HG03159 (cell line): ENCODE data around the gene SNAI3.

Source experiments
- ATAC-seq: cut with Tn5 transposase; IDR thresholded peaks from one replicate; pipeline ENCODE4 v1.9.1; 2021; ENCODE audit warnings: mild to moderate bottlenecking, moderate library complexity; ENCODE audit not compliant: unreplicated experiment

Gene SNAI3

GRCh38 chr16:88651989-88652761 is 34.1 kb downstream of the SNAI3 start:
- ATAC-seq: no peak

- ATAC-seq: peak; percentile 73
These were observed 34.9 kb downstream of the SNAI3 start for GRCh38 chr16:88651276-88651988.

DNA sequence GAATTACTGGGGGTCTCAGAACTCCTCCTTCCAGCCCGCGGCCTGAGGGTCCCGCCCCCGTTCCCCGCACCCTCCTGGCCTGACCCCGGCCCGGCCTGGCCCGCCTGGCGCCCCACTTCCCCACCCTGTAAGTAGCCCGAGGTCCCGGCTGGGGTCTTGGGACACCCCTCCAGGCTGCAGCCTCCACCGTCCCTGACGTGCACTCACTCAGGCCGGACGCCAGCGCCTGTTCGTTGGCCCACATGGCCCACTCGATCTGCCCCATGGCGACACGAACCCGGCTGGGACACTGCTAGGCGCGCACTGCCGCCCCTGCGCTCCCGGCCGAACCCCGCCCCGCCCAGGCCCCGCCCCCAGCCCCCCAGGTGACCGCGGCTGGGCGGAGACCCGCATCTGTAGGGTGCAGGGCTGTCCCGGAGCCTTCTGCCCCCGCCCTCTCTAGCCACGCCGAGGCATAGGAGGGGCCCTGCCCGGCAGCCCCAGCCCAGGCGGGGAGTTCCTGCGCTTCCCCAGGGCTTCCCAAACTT is 35.5 kb downstream of the SNAI3 start, which contains the start of gene CYBA:
CYBA (minus strand) TSS at position 305 of the 527 bp plus-strand sequence; CDS start at position 265, 40 bp downstream.
- peak; percentile 70 for ATAC-seq

DNA sequence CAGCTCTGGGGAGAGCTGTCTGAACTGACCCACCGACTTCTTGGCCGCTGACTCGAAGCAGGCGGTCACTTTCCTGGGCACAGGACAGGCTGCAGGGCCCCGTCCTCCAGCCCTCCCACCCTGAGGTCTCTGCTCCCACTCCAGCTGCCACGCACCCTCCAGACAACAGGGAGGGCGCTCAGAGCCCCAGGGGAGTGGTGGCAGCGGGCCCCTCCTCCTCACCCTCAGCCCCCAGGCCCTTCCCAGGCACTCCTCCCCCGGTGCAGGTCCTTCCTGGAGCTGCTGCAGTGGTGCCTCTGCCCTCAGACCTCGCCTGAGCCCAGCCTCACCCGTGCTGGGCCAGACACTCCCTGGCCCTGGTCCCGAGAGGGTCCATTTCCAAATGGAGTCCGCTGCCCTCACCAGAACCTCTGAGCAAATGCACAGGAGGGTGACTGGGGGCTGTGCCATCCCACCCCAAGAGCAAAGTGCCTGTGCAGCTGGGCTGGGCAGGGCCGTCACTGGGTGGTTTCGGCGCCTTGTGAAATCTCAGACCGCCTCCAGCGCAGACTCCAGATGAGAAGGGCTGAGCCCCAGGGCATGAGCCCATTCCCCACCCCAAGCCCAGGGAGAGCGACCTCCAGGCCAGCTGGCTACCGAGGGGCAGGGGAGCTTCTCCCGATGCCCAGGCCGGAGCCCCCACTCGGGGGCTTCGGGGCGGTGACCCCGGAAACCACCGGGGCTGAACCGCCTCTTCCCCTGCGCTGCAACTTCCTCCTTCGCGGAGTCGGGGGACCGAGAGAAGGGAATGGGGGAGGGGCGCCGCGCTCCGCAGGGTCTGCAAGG is 36.2 kb downstream of the SNAI3 start:
- peak; percentile 10 for ATAC-seq

GRCh38 chr16:88649195-88649923 is 36.9 kb downstream of the SNAI3 start:
- no peak for ATAC-seq

GRCh38 chr16:88647178-88648070 is 38.9 kb downstream of the SNAI3 start:
- ATAC-seq: no peak

DNA sequence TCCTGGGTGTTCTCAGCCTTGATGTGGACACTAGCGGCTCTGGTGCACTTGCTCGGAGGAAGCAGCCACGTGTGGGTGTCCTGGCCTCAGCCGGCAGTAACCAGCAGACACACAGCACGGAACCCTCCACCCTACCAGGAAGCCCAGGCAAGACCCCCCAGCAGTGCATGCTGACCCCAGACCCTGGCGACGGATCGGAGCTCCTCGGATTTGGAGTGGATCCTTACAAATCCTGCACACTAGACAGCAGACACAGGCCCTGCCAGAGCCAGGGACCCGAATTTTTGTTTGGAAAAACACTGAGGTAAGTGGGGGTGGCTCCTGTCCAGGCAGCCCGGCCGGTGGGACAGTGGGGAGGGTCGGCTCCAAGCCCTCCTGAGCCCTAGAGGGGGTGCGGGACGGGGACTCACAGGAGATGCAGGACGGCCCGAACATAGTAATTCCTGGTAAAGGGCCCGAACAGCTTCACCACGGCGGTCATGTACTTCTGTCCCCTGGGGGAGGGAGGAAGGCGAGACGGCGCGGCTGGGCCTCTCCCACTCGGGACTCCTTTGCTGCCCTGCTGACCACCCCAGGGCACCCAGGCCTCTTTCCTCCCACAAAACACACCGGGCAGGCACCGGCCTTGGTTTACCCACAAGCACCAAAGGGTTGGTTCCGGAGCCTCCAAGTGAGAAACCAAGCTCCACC is 39.8 kb downstream of the SNAI3 start:
- ATAC-seq: no peak

GRCh38 chr16:88645941-88646340 is 40.4 kb downstream of the SNAI3 start:
- no peak for ATAC-seq

GRCh38 chr16:88645455-88645854 is 40.9 kb downstream of the SNAI3 start:
- ATAC-seq: no peak

GRCh38 chr16:88643644-88643932 is 42.7 kb downstream of the SNAI3 start:
- no peak for ATAC-seq

GRCh38 chr16:88642881-88643643 is 43.2 kb downstream of the SNAI3 start:
- no peak for ATAC-seq

DNA sequence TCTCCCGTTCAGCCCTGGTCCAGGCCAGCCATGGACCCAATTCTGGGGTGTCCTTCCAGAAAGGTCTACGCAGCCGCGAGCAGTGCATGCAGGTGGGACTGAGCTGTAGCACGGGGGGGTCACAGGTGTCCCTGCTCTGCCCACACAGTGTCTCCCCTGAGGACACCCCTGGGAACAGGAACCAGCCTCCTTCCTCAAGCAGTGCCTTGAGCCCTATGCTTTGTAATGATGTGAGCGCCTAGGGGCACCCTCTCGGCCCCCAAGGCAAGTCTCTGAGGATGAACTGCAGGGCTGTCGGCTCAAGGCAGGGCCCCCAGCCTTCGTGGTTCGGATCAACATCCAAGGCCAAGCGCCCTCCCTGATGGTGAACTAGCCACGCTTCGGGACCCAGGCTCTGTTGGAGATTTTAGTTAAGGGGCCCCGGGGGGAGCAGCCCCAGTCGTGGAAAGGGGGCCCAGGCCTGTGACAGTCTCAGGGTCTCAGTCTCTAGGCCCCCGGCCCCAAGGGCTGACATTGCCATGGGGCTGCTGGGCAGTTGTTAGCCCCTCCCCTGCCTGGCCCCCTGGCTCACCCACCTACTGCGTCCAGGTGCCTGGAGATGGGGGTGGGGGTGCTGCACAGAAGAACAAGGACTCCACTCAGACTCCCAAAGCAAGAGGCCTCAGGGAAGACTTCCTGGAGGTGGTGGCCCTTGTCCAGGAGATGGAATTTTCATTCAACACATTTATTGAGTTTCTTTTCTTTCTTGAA is 45.6 kb downstream of the SNAI3 start:
- no peak for ATAC-seq

DNA sequence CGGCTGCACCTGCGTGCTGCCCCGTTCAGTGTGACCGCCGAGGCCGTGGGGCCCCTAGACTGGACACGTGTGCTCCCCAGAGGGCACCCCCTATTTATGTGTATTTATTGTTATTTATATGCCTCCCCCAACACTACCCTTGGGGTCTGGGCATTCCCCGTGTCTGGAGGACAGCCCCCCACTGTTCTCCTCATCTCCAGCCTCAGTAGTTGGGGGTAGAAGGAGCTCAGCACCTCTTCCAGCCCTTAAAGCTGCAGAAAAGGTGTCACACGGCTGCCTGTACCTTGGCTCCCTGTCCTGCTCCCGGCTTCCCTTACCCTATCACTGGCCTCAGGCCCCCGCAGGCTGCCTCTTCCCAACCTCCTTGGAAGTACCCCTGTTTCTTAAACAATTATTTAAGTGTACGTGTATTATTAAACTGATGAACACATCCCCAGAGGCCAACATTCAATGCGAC is 46.2 kb downstream of the SNAI3 start:
- no peak for ATAC-seq

- no peak for ATAC-seq
These were observed 46.9 kb downstream of the SNAI3 start for GRCh38 chr16:88639231-88640038.

GRCh38 chr16:88638323-88639230 is 47.7 kb downstream of the SNAI3 start, which contains the start of gene IL17C:
Gene IL17C, plus strand, starts transcription at chr16:88638572. Its CDS starts 70 bp downstream, at chr16:88638642.
- ATAC-seq: no peak
